ENCODE data around the gene FEM1C. TPM values are rescaled to one million over a fixed set of nuclear protein-coding genes. Genes with fewer than 3 reads are reported as not detected.

Gene FEM1C
- total RNA-seq, 4 donors from 2014 or later = 5.8 to 46.0 (median 40.0) TPM

GRCh38 chr5:115541611-115542010, 3.0 kb downstream of the FEM1C start:
- Histone ChIP-seq H3K27me3 (no peaks in the 10 kb centered on the region), H3K9me3 (peaks cover 7 to 12% of the 10 kb centered on the region in 2 donors), H3K4me3 (peak overlapping the region; percentile 27 to 90 (median 83)), H3K27ac (peak overlapping the region; percentile 99 to 100 (median 99)), H3K36me3 (peaks cover 0 to 20% (median 0%) of the 10 kb centered on the region in 4 donors), H3K4me1 (peaks cover 30 to 67% (median 41%) of the 10 kb centered on the region in 4 donors)
- TF ChIP-seq EP300 (IDR thresholded peaks at IDR 0.05; ENCODE audit: low read depth) (no peak), CTCF (IDR thresholded peaks at IDR 0.05) (no peak), POLR2A (IDR thresholded peaks at IDR 0.05) (no peak), POLR2AphosphoS5 (IDR thresholded peaks at IDR 0.05) (no peak)
- DNase-seq = no peak
- intact Hi-C loops (cut with DNase I; ENCODE audit: low total_unique reads) (no loop called here), in situ Hi-C loops (cut with MboI; ENCODE audit: low pct_ligation_motif_present in 1 of 4, low pct_unique_long_range_greater_than_20kb in 1 of 4, low sequenced_read_pairs in 3 of 4) (no loop called here)
- WGBS, 2 donors (ENCODE audit: low coverage in 1 of 2) = 11 to 12% methylated on average over 2 of the region's 2 CpGs

- peaks cover 43 to 99% (median 65%) of the 10 kb centered on the region in 4 donors for H3K4me1 ChIP-seq
- TF ChIP-seq CTCF (IDR thresholded peaks at IDR 0.05) = no peak
- no peak for TF ChIP-seq POLR2A (IDR thresholded peaks at IDR 0.05)
- no peak for TF ChIP-seq POLR2AphosphoS5 (IDR thresholded peaks at IDR 0.05)
- TF ChIP-seq EP300 (IDR thresholded peaks at IDR 0.05; ENCODE audit: low read depth) = no peak
- no peak for DNase-seq
- H3K27me3 ChIP-seq = no peaks in the 10 kb centered on the region
- in situ Hi-C loops (cut with MboI; ENCODE audit: low pct_ligation_motif_present in 1 of 4, low pct_unique_long_range_greater_than_20kb in 1 of 4, low sequenced_read_pairs in 3 of 4) = no loop called here
- no peak overlapping the region for H3K4me3 ChIP-seq
- intact Hi-C loops (cut with DNase I; ENCODE audit: low total_unique reads) = no loop called here
- H3K27ac ChIP-seq = no peak overlapping the region
- H3K9me3 ChIP-seq = no peaks in the 10 kb centered on the region
- peaks cover 0 to 35% (median 0%) of the 10 kb centered on the region in 4 donors for H3K36me3 ChIP-seq
- 84 to 90% methylated on average over 3 of the region's 3 CpGs for WGBS, 2 donors (ENCODE audit: low coverage in 1 of 2)
Measured at GRCh38 chr5:115535479-115536035, 9.0 kb downstream of the FEM1C start.

DNA sequence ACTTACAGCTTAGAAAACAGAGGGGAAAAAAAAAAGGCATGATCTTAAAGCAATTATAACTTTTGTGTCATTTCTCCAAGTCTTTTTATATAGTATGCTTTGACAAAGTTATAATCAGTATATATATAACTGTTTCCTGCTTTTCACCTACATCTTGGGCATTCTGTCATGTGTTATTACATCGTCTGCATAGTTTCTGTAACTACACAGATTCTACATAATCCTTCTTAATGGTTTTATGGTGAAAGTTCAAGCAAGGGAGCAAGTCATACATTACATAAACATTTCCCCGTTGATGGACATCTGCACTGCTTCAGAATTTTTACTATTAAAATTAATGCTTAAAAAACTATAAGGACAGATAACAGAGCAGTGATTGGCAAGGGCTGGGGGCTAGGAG, 12.1 kb downstream of the FEM1C start:
- Histone ChIP-seq H3K27me3 (no peaks in the 10 kb centered on the region), H3K9me3 (no peaks in the 10 kb centered on the region), H3K27ac (peak overlapping the region; percentile 42 to 72 (median 54)), H3K4me1 (peaks cover 33 to 97% (median 57%) of the 10 kb centered on the region in 4 donors), H3K4me3 (no peak overlapping the region), H3K36me3 (peaks cover 0 to 27% (median 0%) of the 10 kb centered on the region in 4 donors)
- in situ Hi-C loops (cut with MboI; ENCODE audit: low pct_ligation_motif_present in 1 of 4, low pct_unique_long_range_greater_than_20kb in 1 of 4, low sequenced_read_pairs in 3 of 4) (no loop called here), intact Hi-C loops (cut with DNase I; ENCODE audit: low total_unique reads) (no loop called here)
- no peak for TF ChIP-seq POLR2A (IDR thresholded peaks at IDR 0.05)
- TF ChIP-seq EP300 (IDR thresholded peaks at IDR 0.05; ENCODE audit: low read depth) = no peak
- WGBS, 2 donors (ENCODE audit: low coverage in 1 of 2) = 18 to 29% methylated on average over 2 of the region's 2 CpGs
- no peak for DNase-seq

DNA sequence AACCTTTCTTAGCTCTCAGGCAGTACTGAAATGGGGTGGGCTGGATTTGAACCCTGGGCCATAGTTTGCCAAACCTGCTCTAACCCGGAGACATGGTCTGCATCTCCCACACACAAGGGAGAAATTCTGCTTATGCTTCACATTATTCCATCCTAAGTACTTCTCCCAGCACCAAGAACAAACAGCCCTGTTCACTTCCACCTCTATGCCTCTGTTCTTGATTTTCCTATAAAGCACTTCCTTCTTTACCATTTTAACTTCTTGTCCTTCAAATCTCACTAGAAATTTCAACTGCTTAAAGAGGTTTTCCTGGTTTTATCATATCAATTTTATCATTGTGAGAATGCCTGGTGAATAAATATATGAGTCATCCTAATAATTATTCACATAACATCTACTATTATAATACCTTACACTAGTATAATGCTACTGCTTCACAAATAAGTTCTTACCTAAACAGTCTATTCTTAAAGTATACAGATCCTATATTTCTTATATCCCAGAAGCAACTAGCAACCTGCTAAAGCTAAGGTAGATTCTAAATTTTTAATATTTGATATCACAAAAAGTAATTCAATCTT, 12.7 kb downstream of the FEM1C start:
- Histone ChIP-seq H3K36me3 (peaks cover 0 to 26% (median 0%) of the 10 kb centered on the region in 4 donors), H3K27me3 (no peaks in the 10 kb centered on the region), H3K27ac (peak overlapping the region; percentile 42 to 72 (median 54)), H3K4me3 (no peak overlapping the region), H3K9me3 (no peaks in the 10 kb centered on the region), H3K4me1 (peaks cover 30 to 97% (median 55%) of the 10 kb centered on the region in 4 donors)
- DNase-seq = no peak
- no peak for TF ChIP-seq POLR2A (IDR thresholded peaks at IDR 0.05)
- TF ChIP-seq EP300 (IDR thresholded peaks at IDR 0.05; ENCODE audit: low read depth) = no peak
- in situ Hi-C loops (cut with MboI; ENCODE audit: low pct_ligation_motif_present in 1 of 4, low pct_unique_long_range_greater_than_20kb in 1 of 4, low sequenced_read_pairs in 3 of 4) (no loop called here), intact Hi-C loops (cut with DNase I; ENCODE audit: low total_unique reads) (no loop called here)
- 43 to 48% methylated on average over 1 of the region's 1 CpG for WGBS, 2 donors (ENCODE audit: low coverage in 1 of 2)

GRCh38 chr5:115531380-115531779, 13.2 kb downstream of the FEM1C start:
- H3K27ac ChIP-seq = peak overlapping the region; percentile 42 to 72 (median 54)
- WGBS, 2 donors (ENCODE audit: low coverage in 1 of 2) = 42 to 67% methylated on average over 3 of the region's 3 CpGs
- no peaks in the 10 kb centered on the region for H3K9me3 ChIP-seq
- peaks cover 30 to 97% (median 55%) of the 10 kb centered on the region in 4 donors for H3K4me1 ChIP-seq
- in situ Hi-C loops (cut with MboI; ENCODE audit: low pct_ligation_motif_present in 1 of 4, low pct_unique_long_range_greater_than_20kb in 1 of 4, low sequenced_read_pairs in 3 of 4) (no loop called here), intact Hi-C loops (cut with DNase I; ENCODE audit: low total_unique reads) (no loop called here)
- no peak for DNase-seq
- H3K36me3 ChIP-seq = peaks cover 0 to 21% (median 0%) of the 10 kb centered on the region in 4 donors
- H3K4me3 ChIP-seq = no peak overlapping the region
- TF ChIP-seq CTCF (IDR thresholded peaks at IDR 0.05) (no peak), EP300 (IDR thresholded peaks at IDR 0.05; ENCODE audit: low read depth) (no peak), POLR2AphosphoS5 (IDR thresholded peaks at IDR 0.05) (no peak), POLR2A (IDR thresholded peaks at IDR 0.05) (no peak)
- H3K27me3 ChIP-seq = no peaks in the 10 kb centered on the region
